Stimulated activated CD4-positive, alpha-beta T cell treated with anti-CD3 and anti-CD28 coated beads, Interleukin-15, amount 100 ng/mL, for 48 hours (primary cell): ENCODE results near the gene MYOF.
"Not testable (repeated sequence)": the region's sequence is repeated elsewhere in the genome, so short reads cannot be mapped to it uniquely, and the experiment has no call there.

Source experiments
- DNase-seq, 2 donors: peaks; one replicate each; pipeline ENCODE4 v3.0.0-alpha.2; 2020; ENCODE audit warnings: low read depth in 2 of 2

MYOF gene

DNA sequence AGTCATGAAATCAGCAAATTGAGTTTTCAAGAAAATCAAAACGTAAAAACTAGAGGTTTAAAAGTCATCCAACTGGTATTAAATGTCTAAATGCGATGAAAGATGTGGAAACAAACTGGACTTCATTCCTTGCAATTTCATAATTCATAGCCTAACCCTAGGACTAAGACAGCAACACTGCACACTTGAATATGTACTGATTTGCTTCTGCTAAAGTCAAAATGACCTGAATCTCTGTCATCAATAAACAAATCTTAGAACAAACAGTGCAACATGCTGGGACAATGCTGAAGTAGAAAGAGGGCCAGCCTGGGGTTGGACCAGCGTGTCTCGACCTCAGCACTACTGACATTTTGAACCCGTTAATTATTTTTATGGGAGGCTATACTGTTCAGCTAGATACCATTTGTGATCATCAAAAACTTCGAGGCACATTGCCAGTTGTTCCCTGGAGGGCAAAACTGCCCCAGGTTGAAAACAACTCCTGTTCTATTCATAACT is 47.1 kb downstream of the MYOF start:
- DNase-seq, result no peak

DNA sequence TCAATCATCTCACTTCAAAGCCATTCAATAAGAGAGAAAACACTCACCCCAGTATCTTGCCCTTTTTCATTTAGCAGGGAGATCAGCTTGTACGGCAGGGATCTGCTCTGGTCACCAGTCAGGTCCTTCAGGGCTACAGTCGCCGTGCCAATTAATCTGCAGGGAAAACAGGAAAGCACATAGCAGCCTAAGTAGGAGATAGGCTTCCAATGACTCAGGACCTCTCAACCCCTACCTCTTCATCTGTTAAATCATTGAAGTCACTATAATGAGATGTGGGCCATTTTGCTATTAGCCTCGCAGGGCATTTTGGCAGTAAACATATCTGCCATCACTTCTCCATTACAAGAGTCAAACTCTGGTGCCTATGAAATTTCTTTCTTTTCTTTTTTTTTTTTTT is 50.8 kb downstream of the MYOF start:
- DNase-seq, result no peak

DNA sequence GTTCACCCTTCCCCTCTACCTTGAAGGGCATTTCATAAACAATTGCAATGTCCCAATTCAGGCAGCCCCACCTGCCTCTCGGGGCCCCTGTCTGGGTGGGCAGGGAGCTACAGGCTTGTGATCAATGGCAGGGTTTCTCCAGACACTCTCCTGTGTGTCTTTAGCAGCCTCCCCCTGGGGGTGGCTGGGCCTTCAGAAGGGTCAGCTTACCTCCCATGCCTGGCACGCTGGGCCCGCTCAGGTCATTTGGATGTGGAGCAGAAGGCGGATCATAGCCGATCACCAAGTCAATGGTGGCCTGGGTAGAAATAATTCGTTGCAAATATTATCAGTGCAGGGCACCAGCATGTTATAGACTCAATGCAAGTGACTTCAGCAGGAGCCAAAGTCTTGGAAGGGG is 56.3 kb downstream of the MYOF start:
- DNase-seq, result no peak

DNA sequence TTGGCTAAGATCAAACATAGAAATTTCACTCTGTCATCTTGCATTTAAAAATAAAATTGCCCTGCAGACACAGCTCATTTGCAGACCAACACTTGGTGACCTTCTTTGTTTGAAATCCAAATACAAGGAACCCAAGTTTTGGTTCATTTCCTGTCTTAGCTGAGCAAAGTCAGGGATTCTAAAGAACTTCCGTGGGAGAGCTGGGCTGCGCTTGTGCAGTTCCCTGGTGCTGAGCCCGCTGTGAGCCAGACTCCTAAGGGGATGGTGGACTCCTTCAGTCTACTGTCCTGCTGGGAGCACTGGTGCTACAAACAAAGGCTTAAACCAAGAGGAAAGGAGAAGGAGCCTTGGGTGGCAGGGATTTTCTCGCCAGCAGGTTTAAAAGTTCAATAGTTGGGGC is 60.0 kb downstream of the MYOF start:
- DNase-seq, result no peak

DNA sequence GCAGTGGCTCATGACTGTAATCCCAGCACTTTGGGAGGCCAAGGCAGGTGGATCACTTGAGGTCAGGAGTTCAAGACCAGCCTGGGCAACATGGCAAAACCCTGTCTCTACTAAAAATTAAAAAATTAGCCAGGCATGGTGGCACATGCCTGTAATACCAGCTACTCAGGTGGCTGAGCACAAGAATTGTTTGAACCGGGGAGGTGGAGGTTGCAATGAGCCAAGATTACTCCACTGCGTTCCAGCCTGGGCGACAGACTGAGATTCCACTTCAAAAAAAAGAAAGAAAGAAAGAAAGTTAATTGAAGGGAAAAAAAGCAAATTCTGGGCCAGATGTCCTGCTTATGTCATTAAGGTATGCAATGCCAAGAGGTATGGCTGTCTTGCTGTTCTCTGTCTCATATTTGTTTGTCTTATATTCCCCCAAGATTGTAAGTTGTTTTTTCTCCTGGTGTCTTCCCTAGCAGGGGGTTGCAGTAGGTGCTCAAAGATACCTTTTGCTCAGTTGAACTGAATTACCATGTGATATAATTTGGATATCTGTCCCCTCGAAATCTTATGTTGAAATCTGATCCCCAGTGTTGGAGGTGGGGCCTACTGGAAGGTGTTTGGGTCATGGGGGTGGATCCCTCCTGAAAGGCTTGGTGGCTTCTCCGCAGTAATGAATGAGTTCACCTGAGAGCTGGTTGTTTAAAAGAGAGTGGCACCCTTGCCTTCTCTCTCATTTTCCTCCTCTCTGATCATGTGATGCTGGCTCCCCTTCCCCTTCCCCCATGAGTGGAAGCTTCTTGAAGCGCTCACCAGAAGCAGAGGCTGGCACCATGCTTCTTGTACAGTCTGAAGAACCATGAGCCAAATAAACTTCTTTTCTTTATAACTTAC is 60.9 kb downstream of the MYOF start:
- no peak for DNase-seq

DNA sequence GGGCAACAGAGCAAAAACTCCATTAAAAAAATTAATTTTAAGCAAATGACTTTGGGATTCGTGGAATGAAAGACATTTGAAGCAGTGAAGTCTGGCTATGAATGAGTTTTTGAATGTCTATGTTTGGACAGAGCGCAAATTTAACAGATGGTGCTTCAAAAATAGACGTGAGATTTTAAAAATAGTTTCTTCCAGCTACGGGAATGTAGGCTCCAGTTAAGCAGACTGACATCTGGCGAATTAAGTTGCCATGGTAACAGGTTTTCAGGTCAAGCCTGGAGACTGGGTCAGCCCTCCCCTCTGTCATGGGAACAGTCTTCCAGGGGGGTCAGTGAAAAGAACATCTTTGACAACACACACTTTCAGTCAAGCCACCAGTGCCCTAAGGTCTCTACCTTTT is 62.0 kb downstream of the MYOF start:
- no peak for DNase-seq

DNA sequence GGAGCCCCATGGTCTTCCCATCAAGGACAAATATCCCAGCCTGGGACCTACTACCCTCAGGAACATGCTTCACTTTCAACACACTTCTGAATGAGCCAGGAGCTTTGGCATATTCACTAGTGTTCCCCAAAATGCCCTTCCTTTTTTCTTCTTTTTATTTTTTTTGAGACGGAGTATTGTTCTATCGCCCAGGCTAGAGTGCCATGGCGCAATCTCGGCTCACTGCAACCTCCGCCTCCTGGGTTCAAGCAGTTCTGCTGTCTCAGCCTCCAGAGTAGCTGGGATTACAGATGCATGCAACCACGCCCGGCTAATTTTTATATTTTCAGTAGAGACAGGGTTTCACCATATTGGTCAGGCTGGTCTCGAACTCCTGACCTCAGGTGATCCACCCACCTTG is 63.1 kb downstream of the MYOF start:
- not testable (repeated sequence) for DNase-seq

DNA sequence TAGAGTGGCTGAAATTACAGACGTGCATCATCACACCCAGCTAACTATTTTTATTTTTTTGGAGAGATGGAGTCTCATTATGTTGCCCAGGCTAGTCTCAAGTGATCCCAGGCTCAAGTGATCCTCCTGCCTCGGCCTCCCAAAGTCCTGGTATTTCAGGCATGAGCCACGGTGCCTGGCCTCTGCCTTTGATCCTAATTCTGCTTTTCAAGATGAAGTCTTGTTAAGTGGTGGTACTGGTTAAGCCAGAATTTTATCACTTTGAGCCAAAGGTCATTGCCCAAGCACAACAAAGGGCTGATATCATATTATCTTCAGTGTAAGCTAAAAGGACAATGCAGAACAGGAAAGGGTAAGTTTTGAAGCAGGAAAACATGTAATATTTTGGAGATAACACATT is 64.2 kb downstream of the MYOF start:
- DNase-seq, result no peak

DNA sequence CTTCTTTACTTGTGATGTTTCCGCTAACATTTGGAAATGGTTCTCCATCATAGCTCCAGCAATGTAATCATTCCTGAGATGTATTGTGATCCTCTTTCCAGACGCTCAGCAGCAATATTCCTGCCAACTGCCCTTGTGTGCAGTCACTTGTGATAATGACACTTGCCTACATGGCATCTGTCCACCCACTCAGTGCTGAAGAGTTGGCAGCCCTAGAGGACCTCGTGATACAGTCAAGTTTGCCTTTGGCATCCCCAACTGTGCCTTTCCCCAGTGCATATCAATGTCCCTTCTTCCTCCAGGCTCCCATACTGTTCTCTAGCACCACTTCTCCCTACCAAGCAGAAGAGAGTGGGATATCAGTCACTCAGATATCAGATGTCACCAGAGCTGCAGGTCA is 64.9 kb downstream of the MYOF start:
- no peak for DNase-seq

DNA sequence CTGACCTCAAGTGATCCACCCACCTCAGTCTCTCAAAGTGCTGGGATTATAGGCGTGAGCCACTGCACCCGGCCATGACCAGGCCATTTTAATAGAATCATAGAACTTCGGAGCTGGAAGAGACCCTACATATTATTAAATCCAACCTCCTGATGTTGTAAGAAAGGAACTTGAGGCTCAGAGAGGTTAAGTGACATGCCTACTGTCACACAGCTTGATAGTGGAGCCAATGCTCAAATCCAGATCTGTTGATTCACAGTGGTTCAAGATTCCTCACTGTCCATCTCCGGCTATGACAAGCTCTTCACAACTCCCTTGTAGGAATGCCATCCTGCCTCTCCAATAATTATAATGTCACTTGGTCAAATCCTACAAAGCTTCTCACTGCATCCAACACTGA is 65.3 kb downstream of the MYOF start:
- no peak for DNase-seq

DNA sequence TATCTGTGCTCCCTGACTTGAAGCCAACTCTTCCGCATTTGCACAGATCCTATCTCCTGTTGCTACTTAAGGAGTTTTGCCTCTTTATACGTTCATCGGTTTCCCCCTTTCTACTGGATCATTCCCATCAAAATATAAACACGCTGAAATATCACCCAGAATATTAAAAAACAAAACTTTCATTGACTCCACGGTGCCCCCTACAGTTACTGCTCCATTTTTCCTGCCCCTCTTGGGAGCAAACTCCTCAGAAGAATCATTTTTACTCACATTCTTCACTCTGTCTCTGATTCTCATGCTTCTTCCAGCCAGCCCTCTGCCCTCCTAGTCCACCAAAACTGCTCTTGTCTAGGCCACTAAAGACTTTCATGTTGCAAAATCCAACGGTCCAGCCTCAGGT is 66.4 kb downstream of the MYOF start:
- no peak for DNase-seq

DNA sequence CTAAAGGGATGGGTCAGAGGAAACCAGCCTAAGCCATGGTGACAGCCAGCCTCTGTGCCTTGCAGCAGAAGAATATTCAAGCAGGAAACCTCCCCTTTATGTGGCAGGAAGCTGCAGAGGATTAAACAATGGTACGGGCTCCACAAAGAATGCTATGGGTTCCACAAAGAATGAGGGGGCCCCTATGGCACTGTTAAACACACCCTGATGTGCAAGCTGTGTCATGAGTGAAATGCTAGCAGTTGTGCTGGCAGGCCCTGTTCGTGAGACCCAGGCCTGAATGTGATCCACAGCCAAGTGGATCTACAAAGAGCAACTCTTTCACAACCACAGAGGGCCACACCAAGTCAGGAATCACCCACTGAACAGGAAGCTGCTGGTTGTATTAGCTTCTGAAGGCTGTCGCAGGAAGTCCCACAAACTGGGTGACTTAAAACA is 68.9 kb downstream of the MYOF start:
- DNase-seq, result peak in 1 of 2 donors; percentile 7

DNA sequence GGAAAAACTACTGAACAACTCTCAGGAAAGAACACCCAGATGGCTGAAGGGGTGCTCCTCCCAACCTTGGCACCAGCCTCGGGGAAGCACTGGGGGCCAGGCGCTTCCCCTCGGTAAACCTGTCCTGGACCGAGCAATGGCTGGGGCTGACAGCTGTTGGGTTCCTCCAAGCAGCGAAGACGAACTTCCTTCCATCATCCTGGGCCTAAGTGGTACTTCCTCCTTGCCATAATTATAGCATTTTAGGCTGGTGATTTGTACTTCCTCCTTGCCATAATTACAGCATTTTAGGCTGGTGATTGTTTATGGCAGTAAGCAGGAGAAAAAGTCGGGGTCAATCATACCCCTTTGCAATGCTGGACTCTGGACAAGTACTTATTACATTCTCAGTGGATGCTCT is 69.3 kb downstream of the MYOF start:
- no peak for DNase-seq

DNA sequence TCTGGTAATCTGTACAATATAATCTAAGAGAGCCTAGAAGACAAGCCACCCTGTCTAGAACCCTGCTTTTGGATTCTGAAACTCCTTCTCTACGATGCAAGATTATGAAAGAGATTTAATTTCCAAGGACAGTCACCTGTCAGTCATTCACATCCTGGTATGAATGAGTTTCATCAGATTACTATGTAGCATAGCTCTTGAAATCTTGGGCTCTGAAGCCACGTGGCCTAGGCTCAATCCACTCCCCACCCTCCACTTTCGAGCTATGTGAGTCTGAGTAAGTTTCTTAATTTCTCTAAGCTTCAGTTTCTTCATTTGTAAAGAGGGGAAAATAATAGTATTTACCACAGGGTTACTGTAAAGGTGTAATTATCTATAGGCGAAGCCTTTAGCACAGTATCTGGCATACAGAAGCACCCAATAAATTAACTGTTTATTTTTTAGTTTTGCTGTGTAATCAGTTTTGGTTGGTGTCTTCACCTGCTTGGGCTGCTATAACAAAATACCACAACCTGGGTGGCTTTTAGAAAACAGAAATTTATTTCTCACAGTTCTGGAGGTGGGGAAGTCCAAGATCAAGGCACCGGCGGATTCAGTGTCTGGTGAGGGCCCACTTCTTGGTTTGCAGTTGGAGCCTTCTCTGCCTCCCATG is 71.3 kb downstream of the MYOF start:
- DNase-seq, result peak in 1 of 2 donors; percentile 12

DNA sequence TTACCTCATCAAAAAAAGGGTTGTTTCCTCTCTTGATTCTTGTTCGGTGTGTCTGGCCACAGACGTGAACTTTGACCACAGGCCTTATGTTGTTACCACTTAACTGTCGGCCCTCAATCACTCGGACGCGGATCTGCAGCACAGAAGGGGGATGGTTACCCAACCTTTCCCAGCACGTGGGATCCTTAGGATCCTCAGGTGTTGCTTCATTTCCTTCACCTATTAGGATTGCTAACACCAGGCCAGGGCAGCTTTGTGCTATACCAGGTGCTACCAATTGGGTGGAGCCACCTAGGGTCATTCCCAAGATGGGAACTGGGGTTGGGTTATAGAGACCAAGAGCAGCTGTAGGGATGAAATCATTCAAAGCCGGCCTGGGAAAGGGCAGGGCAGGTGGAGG is 73.4 kb downstream of the MYOF start:
- DNase-seq, result no peak

DNA sequence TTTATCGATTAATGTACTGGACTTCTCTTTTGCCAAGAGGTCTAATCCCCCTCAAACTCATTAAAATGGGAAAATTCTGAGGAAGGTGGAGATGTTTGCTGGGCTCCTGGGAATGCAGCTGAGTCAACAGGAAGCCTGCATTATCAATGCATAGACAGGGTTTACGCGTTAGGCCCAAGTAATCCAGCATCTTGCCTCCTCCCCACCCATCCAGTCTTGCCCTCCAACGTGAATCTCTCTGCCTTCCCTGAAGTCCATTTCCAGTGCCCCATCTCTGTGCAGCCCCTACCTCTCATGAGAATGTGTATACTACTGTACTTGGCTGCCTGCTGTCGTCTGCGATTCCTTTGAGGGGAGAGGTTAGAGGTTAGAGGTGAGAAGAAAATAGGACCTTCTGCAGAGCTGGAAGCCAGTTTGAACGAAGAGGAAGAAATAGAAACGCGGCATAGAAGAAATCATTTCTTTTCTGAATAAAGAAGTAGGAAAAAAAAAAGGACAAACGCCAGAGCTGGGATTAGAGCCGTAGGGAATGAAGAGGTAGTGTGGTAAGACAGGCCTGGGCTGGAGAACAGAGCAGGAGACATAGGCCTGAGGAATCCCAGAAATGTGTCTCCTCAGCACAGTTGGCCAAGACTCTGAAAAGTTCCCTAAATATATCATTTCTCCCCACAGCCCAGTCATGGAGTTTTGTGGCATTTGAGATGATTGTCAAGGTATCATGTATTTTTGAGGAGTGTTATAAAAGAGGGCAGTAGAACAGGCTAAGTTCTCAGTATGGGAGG is 75.6 kb downstream of the MYOF start:
- no peak for DNase-seq

DNA sequence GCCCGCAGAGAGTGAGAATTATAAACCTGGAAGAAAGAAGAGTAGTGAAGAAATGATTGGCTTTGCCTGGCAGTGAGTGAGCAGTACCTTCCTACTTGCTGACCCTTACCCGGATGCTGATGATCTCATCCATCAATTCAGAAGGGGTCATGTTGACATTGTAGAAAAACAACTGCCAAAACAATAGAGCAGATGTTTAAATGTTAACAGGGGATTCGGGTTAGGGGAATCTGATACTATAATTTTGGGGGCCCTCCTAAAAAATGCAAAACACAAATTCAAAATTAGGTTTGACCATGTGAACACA is 78.1 kb downstream of the MYOF start:
- no peak for DNase-seq

DNA sequence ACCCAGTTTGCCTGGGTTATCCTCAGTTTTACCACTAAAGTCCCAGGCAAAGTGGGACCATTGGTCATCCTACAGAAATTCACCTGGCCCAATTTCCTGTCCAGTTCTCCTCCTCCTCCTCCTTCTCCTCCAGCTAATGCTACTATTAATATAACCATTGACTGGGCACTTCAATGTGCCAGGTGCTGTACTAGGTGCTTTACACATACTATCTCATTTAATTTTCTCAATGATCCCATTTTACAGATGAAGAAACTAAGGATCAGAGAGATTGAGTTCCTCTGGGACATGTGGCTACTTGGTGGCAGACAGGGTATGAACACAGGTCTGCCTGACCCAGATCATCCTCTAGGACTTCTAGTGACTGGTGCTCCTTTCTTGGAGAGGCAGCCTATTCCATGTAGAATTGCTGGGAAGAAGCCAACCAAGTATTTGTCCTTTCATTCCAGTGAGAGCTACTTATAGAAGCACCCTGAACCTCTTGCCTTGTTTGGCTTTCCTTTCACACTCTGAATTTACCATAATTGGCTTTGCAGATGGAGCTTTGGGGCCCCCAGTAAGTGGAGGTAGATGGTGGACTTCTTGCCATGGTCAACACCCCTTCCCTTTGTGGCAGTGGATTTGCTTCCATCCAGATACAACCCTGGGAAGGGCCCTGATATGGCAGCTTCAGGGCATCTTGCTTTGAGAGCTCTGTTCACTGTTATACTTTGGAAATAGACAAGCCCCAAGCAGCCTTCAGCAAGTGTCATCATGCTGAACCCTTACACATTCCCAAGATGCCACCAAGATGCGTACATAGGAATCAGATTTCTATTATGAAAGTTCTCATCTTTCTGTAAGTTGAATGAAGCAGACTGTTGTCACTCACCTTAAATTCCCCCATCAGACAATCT is 78.7 kb downstream of the MYOF start:
- no peak for DNase-seq

DNA sequence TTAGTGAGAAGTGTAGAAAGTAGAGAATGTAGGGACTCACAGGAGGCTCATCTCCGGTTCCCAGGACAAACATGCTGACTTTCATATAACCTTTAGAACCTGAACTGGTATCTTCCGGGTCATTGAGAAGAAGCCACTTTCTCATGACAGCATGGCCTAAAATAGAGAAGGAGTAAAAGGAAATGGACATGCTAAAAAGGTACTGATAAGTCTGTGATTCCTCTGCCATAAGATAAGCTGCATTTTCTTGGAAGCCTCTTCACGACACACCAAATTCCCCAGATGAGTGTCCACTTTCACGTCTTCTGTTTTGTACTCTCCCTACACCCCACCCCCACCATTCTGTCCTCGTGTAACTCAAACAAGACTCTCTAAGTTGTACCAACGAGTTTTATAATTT is 79.9 kb downstream of the MYOF start:
- DNase-seq, result no peak

DNA sequence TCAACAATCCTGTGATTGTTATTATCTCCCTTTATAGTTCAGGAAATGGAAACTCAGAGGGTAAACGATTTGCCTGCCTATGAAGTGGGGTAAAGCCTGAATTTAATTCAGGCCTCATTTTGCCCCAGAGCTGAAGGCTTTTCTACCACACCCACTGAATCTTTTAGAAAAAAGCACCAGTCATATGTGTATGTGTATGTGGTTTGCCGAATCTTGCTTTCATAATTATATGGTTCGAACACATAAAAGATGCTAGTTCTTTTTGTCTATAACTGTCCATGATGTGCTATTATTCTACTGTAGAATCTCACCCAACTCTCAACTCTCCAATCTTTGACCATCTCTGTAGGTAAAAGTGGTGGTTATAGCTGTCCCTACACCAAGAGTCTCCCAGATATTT is 83.6 kb downstream of the MYOF start:
- no peak for DNase-seq

DNA sequence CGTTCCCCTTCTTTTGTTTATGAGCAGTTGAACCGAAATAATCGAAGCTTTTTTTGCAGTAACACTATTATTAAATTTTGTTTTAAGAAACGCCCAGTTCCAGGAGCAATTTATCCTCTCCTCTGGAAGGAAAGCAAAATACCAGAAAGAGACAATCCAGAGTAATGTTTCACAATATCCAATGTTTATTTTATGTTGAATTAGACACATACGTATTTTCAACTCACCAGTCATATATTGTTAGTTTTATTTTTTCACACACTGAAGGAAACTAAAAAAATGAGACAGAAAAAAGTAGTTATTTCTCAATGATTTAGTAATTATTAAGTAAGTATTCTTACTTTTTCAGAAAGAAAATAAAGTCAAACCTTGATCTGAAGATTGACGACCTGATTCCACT is 85.1 kb downstream of the MYOF start:
- DNase-seq, result no peak

DNA sequence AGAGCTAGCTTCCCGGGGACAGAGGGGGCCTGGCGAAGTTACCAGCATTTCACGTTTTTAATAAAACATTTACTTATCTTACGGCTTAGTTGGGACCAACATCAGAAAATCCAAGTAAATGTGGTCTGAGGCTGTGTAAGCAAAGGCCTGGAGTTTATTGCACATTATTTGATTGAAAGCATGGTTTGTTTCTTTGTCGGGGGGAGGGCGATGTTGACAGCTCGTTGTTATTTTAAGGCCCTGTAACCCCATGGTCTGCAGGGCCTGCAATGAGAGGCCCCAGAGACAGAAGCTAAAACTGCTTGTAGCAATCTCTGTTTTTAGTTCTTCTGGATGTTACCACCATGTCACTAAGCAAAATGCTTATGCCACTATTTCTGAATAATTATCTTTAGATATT is 88.9 kb downstream of the MYOF start:
- no peak for DNase-seq
